GM23338 (cell line): Measurements from ENCODE around the gene CARD16.

ENCODE experiments used
- CREB1 ChIP-seq: fragments of 250-450 bp; sonication (Bioruptor Pico); IDR thresholded peaks from 2 replicates; pipeline ENCODE4 v1.5.0; 2020; ENCODE audit warnings: low read depth, mild to moderate bottlenecking, moderate library complexity
- CTCF ChIP-seq, 2 experiments: fragments of 200-600 bp in 1 of 2; sonication (generic) in 1 of 2; conservative IDR thresholded peaks; 2 replicates each; pipeline versions ENCODE4 v1.5.1 to v1.6.1; 2016 to 2017; ENCODE audit warnings: antibody characterized with exemption in 2 of 2, low read depth in 2 of 2, mild to moderate bottlenecking in 2 of 2, moderate library complexity in 1 of 2
- ETS1 ChIP-seq: IDR thresholded peaks from 2 replicates; pipeline ENCODE4 v1.6.1; 2016; ENCODE audit warnings: antibody characterized with exemption
- EZH2 ChIP-seq: fragments of 200-600 bp; sonication (generic); IDR thresholded peaks from one replicate; pipeline ENCODE4 v1.8.0; 2017; ENCODE audit warnings: antibody characterized with exemption, mild to moderate bottlenecking, low read depth; ENCODE audit not compliant: unreplicated experiment
- EZH2phosphoT487 ChIP-seq: fragments of 200-600 bp; sonication (generic); IDR thresholded peaks from one replicate; pipeline ENCODE4 v1.8.1; 2018; ENCODE audit warnings: antibody characterized with exemption; ENCODE audit not compliant: unreplicated experiment
- JUNB ChIP-seq: IDR thresholded peaks from one replicate; pipeline ENCODE4 v1.6.1; 2016; ENCODE audit warnings: antibody characterized with exemption; ENCODE audit not compliant: unreplicated experiment
- NANOG ChIP-seq: IDR thresholded peaks from 2 replicates; pipeline ENCODE4 v1.6.1; 2016; ENCODE audit warnings: antibody characterized with exemption, borderline replicate concordance
- POLR2AphosphoS5 ChIP-seq: IDR thresholded peaks from 2 replicates; pipeline ENCODE4 v1.6.1; 2016; ENCODE audit warnings: antibody characterized with exemption, low read depth
- REST ChIP-seq: IDR thresholded peaks from one replicate; pipeline ENCODE4 v1.6.1; 2018; ENCODE audit warnings: antibody characterized with exemption; ENCODE audit not compliant: unreplicated experiment
- ZNF331 ChIP-seq: fragments of 250-450 bp; sonication (Bioruptor Pico); IDR thresholded peaks from 2 replicates; pipeline ENCODE4 v1.5.0; 2020; ENCODE audit warnings: low read depth, mild to moderate bottlenecking, moderate library complexity
- ZNF462 ChIP-seq: fragments of 250-450 bp; sonication (Bioruptor Pico); IDR thresholded peaks from 2 replicates; pipeline ENCODE4 v1.5.0; 2020; ENCODE audit warnings: mild to moderate bottlenecking, moderate library complexity

- TF ChIP-seq EZH2 (no peak), CTCF (conservative IDR thresholded peaks at IDR 0.05; ENCODE audit: low read depth in 2 of 2) (no peak), REST (no peak), POLR2AphosphoS5 (no peak), ZNF462 (CRISPR knock-in tag) (no peak), ETS1 (no peak), EZH2phosphoT487 (no peak), NANOG (no peak), JUNB (no peak), CREB1 (CRISPR knock-in tag) (no peak), ZNF331 (no peak)
Measured at GRCh38 chr11:105046898-105047579, 1.9 kb upstream of the CARD16 start.
